HG03342 (cell line): ENCODE measurements around the gene ADAT2.

Experiments used
- ATAC-seq: cut with Tn5 transposase; IDR thresholded peaks from one replicate; pipeline ENCODE4 v1.9.1; 2021; ENCODE audit warnings: mild to moderate bottlenecking, moderate library complexity; ENCODE audit not compliant: unreplicated experiment

The ADAT2 gene

GRCh38 chr6:143399176-143399575 is 51.3 kb downstream of the ADAT2 start:
- no peak for ATAC-seq

GRCh38 chr6:143397227-143398222 is 53.0 kb downstream of the ADAT2 start:
- ATAC-seq, result no peak

GRCh38 chr6:143396497-143397226 is 53.8 kb downstream of the ADAT2 start:
- ATAC-seq, result no peak

- ATAC-seq, result no peak
These were observed 54.8 kb downstream of the ADAT2 start for GRCh38 chr6:143395699-143396098.

GRCh38 chr6:143394389-143394788 is 56.1 kb downstream of the ADAT2 start:
- no peak for ATAC-seq

- no peak for ATAC-seq
These were observed 60.2 kb downstream of the ADAT2 start for GRCh38 chr6:143390278-143390677.

- ATAC-seq, result no peak
These were observed 64.9 kb downstream of the ADAT2 start for GRCh38 chr6:143385636-143386035.

GRCh38 chr6:143376861-143377260 is 73.6 kb downstream of the ADAT2 start:
- no peak for ATAC-seq

GRCh38 chr6:143376375-143376774 is 74.1 kb downstream of the ADAT2 start:
- no peak for ATAC-seq

GRCh38 chr6:143375022-143375585 is 75.4 kb downstream of the ADAT2 start:
- no peak for ATAC-seq

GRCh38 chr6:143374014-143374413 is 76.5 kb downstream of the ADAT2 start:
- no peak for ATAC-seq
